PFSK-1 (cell line): ENCODE results near the gene ELK3.

ENCODE experiments used
- FOXP2 ChIP-seq: optimal IDR thresholded peaks from 2 replicates; pipeline ENCODE3; 2011; ENCODE audit warnings: borderline replicate concordance, control low read depth, inconsistent platforms; ENCODE audit not compliant: insufficient read depth; ENCODE audit errors: extremely low read length, extremely low read depth
- POLR2AphosphoS5 ChIP-seq: IDR thresholded peaks from 2 replicates; pipeline ENCODE4 v1.6.1; 2012; ENCODE audit warnings: low read depth, mild to moderate bottlenecking, control low read depth, low read length, moderate library complexity
- SIN3A ChIP-seq: IDR thresholded peaks from 2 replicates; pipeline ENCODE4 v1.6.1; 2012; ENCODE audit warnings: mild to moderate bottlenecking, low read length, moderate library complexity, borderline replicate concordance; ENCODE audit not compliant: insufficient read depth
- TAF1 ChIP-seq: IDR thresholded peaks from 2 replicates; pipeline ENCODE4 v1.6.1; 2012; ENCODE audit warnings: low read length, control low read depth, borderline replicate concordance; ENCODE audit not compliant: insufficient read depth
- TF ChIP-seq, protein P1 (sequence below), 2 experiments: IDR thresholded peaks; 2 replicates each; pipeline versions ENCODE4 v1.6.1 to v1.8.0; 2011 to 2012; ENCODE audit warnings: low read depth in 2 of 2, low read length in 2 of 2, control low read depth in 1 of 2, inconsistent platforms in 1 of 2, mild to moderate bottlenecking in 1 of 2, moderate library complexity in 1 of 2; ENCODE audit not compliant: insufficient read depth in 1 of 2

GRCh38 chr12:96226401-96226800 lies 32.2 kb downstream of the ELK3 start:
- TF ChIP-seq TAF1, result no peak
- no peak for TF ChIP-seq POLR2AphosphoS5
- TF ChIP-seq SIN3A, result no peak
- TF ChIP-seq, protein P1, sequence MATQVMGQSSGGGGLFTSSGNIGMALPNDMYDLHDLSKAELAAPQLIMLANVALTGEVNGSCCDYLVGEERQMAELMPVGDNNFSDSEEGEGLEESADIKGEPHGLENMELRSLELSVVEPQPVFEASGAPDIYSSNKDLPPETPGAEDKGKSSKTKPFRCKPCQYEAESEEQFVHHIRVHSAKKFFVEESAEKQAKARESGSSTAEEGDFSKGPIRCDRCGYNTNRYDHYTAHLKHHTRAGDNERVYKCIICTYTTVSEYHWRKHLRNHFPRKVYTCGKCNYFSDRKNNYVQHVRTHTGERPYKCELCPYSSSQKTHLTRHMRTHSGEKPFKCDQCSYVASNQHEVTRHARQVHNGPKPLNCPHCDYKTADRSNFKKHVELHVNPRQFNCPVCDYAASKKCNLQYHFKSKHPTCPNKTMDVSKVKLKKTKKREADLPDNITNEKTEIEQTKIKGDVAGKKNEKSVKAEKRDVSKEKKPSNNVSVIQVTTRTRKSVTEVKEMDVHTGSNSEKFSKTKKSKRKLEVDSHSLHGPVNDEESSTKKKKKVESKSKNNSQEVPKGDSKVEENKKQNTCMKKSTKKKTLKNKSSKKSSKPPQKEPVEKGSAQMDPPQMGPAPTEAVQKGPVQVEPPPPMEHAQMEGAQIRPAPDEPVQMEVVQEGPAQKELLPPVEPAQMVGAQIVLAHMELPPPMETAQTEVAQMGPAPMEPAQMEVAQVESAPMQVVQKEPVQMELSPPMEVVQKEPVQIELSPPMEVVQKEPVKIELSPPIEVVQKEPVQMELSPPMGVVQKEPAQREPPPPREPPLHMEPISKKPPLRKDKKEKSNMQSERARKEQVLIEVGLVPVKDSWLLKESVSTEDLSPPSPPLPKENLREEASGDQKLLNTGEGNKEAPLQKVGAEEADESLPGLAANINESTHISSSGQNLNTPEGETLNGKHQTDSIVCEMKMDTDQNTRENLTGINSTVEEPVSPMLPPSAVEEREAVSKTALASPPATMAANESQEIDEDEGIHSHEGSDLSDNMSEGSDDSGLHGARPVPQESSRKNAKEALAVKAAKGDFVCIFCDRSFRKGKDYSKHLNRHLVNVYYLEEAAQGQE (IDR thresholded peaks at IDR 0.05; ENCODE audit: insufficient read depth in 1 of 2, low read depth in 2 of 2, low read length in 2 of 2), result no peak
- no peak for TF ChIP-seq FOXP2
